Measurements from ENCODE around the gene LRRC37A2.
"Not testable (repeated sequence)": the region's sequence is repeated elsewhere in the genome, so short reads cannot be mapped to it uniquely, and the experiment has no call there.

The LRRC37A2 gene

GRCh38 chr17:46512168-46512567 is at the start of gene LRRC37A2:
Gene LRRC37A2 (plus strand): TSS chr17:46512468. CDS start chr17:46512713, 245 bp downstream.
- DNase-seq, result not testable (repeated sequence)

DNA sequence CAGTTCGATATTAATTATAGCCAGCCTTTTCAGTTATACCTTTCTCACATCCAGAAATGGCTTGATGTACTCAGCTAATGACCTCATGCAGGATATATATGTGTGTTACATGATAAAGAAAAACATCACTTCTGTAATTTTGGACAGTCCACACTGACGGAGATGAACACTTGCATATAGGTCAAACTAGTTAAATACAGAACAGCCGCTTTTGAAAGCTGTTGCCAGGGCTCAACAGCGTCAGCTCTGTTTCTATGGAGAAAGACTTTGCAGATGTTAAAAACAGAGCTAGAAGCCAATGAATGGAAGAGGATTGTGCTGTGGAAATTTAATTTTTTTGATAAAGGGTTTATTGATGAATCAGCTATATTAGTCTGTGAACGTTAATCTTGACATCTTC is 44.6 kb upstream of the LRRC37A2 start:
- DNase-seq, result not testable (repeated sequence)

GRCh38 chr17:46474489-46474888 is 37.8 kb upstream of the LRRC37A2 start:
- not testable (repeated sequence) for DNase-seq

DNA sequence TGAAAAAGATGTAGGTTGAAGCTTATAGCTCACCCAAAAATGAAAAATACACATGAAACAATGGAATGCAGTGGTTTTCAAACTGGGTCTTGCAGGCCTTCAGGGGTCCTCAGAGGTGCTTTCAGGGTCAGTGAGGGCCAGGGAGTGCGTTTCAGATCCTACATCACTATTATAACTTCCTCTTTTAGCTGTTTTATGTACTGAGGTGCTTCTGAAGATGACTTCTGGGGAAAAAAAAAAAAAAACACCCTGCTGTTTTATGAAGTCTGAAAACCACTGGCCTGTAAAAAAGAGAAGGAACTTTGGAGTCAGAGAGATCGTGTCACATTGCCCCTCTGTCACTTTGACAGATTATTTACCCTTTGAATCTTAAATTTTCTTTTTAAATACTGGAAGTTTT is 36.7 kb upstream of the LRRC37A2 start:
- not testable (repeated sequence) for DNase-seq

DNA sequence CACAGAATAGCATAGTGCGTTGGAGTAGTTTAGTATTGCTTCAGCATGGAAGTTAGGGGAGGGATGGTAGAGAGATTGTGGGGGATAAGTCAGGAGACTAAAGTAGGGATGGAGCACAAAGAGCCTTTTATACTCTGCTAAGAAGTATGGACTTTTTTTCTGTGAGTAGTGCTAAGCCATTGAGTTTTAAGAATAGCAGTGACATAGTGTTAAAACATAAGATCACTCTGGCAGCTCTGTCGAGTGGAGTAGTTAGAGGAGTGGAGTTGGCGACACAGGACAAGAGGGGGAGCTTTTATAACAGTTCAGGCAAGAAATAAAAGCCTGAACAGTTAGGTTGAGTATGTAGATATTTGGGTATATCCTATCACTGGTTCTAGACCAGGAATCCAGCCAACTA is 33.4 kb upstream of the LRRC37A2 start:
- DNase-seq, result not testable (repeated sequence)

DNA sequence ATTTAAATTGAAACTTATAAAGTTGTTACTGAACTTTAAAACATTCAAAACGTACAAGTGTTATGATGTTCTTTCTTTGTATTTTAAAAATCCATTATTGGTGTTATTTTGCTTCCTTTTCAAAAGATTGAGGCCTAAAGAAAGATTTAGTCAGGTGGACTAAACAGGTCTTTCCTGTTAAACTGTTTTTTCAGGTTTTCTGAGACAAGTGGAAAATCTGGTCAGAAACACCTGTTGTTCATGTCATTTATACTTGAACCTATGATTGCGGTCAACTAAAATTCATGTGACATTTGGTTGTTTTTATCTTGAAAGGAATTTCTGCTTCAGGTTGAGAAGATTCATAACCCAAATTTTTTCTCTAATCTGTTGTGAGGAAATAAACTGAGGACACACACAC is 31.0 kb upstream of the LRRC37A2 start:
- not testable (repeated sequence) for DNase-seq

GRCh38 chr17:46492021-46492420 is 20.2 kb upstream of the LRRC37A2 start:
- not testable (repeated sequence) for DNase-seq

GRCh38 chr17:46499437-46500139 is 12.7 kb upstream of the LRRC37A2 start:
- DNase-seq, result not testable (repeated sequence)

- DNase-seq, result not testable (repeated sequence)
Observed at GRCh38 chr17:46505896-46506295, 6.4 kb upstream of the LRRC37A2 start.

DNA sequence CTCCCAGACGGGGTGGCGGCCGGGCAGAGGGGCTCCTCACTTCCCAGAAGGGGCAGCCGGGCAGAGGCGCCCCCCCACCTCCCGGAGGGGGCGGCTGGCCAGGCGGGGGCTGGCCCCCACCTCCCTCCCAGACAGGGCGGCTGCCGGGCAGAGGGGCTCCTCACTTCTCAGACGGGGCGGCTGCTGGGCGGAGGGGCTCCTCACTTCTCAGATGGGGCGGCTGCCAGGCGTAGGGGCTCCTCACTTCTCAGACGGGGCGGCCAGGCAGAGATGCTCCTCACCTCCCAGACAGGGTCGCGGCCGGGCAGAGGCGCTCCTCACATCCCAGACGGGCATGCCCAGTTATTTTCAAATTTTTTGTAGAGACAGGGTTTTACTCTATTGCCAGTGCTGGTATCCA is 22.4 kb downstream of the LRRC37A2 start:
- DNase-seq, result not testable (repeated sequence)

GRCh38 chr17:46548607-46549006 is 36.3 kb downstream of the LRRC37A2 start:
- DNase-seq, result not testable (repeated sequence)

DNA sequence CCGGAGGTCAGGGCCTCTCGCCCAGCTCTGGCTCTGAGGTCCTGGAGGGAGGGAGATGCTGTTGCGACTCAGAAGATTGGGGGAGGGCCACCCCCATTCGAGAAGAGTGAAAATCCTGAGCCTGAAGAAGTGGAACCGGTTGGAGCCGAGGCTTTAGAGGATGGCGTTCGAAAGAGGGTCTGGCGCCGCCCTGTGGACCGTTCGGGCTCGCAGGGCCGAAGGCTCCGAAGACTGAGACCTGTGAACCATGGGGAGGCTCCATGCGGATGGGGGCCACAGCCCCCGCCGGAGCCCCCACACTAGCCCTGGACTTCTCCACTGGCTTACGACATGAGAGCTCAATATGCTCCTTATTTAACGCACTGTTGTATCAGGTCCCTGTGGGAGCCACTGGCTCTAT is 46.9 kb downstream of the LRRC37A2 start:
- not testable (repeated sequence) for DNase-seq

- not testable (repeated sequence) for DNase-seq
Observed at GRCh38 chr17:46560048-46560447, 47.8 kb downstream of the LRRC37A2 start.

- not testable (repeated sequence) for DNase-seq
Observed at GRCh38 chr17:46566284-46566683, 54.0 kb downstream of the LRRC37A2 start.

- not testable (repeated sequence) for DNase-seq
Observed at GRCh38 chr17:46566980-46567379, 54.7 kb downstream of the LRRC37A2 start.

DNA sequence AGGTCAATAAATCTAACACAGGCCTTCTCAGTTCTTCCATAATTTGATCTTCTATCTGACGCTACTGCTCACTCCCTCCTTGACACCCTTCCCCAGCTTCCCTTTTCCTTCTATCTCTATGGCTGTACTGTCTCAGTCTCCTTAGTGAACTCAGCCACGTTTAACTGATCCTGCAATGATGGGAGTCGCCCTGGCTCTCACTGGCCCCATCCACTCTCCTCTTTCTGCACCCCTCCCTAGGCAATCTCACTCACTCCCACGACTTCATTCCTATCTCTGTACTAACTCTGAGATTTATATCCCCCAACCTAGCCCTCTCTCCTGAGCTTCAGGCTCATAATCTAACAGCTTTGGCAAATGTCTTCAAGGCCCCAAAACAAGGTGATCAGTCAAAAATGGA is 59.5 kb downstream of the LRRC37A2 start:
- not testable (repeated sequence) for DNase-seq

- DNase-seq, result not testable (repeated sequence)
Observed at GRCh38 chr17:46579083-46580075, 67.1 kb downstream of the LRRC37A2 start, which contains the start of gene ARL17A. Gene ARL17A (minus strand): TSS chr17:46579691. CDS start chr17:46576322, 3,369 bp downstream.

GRCh38 chr17:46580082-46580481 is 67.8 kb downstream of the LRRC37A2 start:
- DNase-seq, result not testable (repeated sequence)

DNA sequence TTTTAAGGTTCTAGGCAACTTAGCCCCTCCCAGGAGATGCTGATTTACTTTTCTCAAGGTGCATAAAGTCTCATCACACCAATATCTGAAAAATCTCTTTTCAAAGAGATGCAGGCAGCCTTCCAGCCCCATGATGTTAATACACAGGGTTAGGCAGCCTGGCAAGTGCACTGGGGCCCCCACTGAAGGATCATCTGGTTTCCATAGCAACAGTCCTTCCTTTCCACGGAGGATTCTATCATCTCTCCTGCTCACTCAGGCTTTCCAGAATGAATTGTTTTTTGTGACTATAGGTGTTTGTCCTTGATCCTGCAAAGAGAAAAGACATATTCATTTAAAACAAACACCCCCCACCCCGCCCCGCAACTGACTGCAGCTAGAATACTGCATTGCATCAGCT is 73.2 kb downstream of the LRRC37A2 start:
- not testable (repeated sequence) for DNase-seq

DNA sequence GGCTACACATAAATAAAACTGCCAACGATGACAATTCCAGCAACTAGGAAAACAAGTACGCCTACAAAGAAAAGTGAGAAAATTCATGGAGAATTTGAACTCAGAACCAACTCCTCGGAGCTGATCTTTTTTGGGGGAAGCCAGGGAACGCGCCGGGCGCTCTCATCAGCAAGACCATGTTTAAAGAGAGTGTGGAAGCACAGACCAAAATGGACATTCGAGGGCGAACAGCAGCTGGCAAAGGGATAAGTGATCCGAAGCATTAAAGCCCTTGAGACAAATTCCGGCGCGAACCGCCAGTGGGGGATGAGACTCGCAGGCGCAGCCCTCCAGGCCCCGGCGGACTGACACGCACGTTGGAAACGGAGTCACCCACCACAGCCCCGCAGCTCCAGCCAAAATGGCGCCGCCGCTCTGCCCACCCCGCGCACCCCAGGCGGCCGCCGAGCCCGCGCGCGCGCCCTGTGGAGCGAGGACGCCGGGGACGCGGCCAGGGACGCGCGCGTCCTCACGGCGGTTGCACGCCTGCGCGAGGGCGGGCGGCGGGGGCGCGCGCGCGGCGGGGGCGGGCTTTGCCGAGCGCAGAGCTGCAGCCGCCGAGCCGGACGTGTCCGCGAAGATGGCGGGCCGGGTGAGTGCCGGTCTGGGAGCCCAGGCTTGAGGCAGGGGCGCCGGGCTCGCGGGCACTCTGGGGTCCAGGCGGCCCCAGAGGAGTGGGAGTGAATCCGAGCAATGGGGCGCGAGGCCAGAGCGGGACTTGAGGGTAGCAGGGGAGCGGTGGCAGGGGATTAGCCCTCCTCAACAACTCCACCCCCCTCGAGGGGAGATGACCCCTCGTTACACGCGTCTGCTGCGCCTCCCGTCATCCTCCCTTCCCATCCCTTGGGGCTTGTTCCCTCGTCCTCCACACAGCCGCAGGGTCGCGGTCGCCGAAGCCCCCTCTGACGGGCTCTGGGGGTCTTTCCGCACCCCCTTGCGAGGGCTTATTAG is 78.2 kb downstream of the LRRC37A2 start, which contains the start of gene NSF:
NSF (plus strand) TSS at position 513 of the 990 bp plus-strand sequence; CDS start at position 620, 107 bp downstream.
- DNase-seq, result not testable (repeated sequence)

DNA sequence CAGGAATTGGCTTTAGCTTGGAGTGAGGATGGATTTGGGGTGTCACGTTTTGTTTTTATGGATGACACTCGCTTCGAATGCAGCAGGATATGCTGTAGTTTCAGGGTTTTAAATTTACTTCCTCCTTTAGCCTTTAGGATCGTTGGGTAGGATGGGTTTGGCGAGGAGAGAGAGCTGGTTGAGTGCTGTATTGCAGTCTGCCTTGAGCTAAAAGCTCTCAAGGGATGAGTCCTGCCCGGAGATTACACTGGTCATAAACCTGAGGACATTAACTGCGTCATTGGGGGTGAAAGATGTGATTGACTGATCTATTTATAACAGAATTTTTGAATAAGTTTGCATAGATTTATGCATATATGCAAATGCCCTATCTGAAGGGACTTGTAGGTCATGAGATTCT is 79.1 kb downstream of the LRRC37A2 start:
- DNase-seq, result not testable (repeated sequence)

All from DMS 273 treated with DMSO at 0.1 percent for 48 hours (cell line).